Esophagus mucosa (tissue), 1 donor: ENCODE data around the gene GARRE1. TPM values are rescaled to one million over a fixed set of nuclear protein-coding genes. Genes with fewer than 3 reads are reported as not detected.
A peak's percentile ranks its signal among the peaks of the same experiment; 100 is the strongest.
"Not testable (repeated sequence)": the region's sequence is repeated elsewhere in the genome, so short reads cannot be mapped to it uniquely, and the experiment has no call there.

Source experiments
- ATAC-seq: fragments of 200-7000 bp; cut with Tn5 transposase; one replicate; pipeline ENCODE4 v1.9.1; 2020
- total RNA-seq: library from RNA; stranded (reverse); gene quantifications from one replicate; pipeline ENCODE4 v1.2.4, GENCODE V29; 2023
- donor health status: DM: yes; HTN: yes; CAD: no.

GARRE1 gene
- total RNA-seq, 1 donor from 2014 or later: 10.2 TPM

DNA sequence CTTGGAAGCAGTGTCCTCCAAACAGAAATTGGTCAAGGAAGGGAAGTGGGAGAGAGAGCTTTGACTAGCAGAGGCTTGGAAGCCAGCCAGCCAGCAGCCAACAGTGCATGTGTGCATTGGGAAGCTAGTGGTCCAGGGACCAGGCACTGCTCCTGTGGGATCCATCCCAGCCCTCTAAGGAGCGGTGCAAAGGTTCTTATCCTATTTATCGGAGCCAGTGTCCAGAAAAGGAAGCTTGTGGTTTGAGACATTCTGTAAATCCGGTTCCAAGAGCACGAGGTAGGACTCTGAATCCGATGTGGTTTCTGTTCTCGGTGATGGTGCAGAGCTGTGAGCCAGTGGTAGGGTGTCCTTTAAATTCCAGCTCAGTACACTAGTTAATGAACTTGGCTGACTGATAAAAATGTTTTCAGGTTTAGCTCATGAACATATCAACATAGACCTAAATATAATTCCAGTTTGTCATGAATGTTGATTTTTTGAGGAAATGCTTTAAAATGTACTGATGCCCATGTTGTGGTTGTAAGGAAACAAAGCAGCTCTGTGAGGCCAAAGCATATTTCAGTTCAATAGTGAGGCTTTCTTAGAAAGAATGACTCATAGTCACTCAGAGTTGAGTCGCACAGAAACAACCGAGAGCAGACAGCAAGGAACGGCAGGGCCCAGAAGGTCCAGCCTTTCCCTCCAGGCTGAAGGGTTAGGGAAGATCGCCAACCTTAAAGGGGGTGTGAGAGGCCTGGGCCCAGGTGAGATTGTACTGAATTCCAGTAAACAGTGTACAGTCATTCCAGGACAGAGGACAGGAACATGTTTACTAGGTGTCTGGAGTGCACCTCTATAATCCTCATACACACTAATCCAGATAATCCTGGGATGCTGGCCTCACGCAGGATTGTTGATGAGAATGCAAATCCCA, 21.5 kb upstream of the GARRE1 start:
- peak; percentile 77 for ATAC-seq

DNA sequence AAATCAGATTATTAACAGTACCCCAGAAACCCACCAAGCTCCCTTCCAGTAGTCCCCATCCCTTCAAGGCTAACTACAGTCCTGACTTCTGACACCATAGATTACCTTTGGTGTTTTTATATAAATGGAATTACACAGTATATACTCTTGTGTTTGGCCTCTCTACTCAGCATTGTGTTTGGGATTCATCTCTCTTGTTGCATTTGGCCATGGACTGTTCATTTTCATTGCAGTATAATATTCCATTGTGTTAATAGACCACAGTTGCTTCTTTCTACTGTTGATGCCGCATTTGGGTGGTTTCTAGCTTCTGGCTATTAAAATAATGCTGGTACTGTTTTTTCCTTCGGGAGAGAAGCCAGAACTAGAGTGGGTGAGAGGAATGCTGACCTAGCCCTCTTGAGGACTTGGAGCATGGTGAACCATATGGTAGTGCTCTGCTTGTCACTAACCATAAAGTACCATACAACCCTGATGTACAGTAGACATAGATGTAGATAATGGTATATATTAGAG, 18.9 kb upstream of the GARRE1 start:
- no peak for ATAC-seq

DNA sequence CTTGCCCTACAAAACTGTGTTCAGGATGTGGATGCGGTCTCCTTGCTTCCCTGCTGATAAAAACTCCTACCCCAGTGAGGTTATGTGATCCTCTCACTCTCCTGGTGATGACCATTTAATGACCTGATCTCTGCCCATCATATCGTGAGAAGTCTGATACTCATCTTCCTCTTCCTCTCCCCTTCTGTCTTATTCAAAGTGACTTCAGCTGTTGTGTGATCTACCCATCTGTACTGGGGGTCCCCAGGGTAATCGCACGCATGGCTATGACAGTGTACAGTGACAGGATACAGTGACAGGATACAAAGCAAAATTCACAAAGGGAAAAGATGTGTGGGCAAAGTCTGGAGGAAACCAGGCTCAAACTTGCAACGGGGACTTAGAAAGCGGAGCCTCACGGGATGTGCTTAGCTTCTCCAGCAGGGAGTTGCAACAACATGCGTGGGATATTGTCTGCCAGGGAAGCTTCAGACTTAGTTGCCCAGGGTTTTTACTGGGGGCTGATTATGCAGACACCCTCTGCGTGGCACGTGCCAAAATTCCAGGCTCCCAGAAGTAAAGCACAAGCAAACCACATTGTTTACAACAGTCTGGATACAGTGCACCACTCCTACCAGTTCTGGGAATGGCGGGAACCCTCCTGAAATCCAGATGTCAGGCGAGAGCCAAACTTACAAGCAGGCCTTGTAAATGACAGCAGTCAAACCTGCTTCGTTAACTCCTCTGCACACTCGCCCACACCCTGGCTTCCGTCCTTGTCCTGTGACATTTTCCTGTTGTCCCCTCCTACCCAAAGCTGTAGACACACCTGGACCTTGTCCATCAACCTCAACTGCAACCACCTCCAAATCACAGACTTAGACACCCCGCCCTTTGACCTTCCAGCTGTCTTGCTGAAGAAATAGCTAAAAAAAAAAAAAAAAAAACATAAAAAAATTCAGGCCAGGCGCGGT, 18.0 kb upstream of the GARRE1 start:
- peak; percentile 32 for ATAC-seq

DNA sequence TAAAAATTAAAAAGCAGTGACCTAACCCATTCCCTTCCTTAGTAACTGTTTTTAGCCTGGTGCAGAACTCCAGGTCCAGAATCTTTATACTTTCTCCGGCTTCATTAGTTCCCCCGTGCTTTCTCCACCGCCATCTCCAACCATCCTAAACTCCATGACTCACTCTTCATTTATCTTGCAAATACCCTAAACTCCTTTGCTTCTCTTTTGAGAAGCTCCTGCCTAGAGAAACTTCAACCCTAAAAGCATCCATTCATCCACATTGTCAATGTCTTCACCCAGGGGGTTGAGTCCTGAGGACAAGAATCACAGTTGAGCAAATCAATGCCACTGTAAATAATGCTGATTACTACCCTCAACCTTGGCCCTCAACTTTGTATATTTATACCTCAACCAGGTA, 17.1 kb upstream of the GARRE1 start:
- no peak for ATAC-seq

DNA sequence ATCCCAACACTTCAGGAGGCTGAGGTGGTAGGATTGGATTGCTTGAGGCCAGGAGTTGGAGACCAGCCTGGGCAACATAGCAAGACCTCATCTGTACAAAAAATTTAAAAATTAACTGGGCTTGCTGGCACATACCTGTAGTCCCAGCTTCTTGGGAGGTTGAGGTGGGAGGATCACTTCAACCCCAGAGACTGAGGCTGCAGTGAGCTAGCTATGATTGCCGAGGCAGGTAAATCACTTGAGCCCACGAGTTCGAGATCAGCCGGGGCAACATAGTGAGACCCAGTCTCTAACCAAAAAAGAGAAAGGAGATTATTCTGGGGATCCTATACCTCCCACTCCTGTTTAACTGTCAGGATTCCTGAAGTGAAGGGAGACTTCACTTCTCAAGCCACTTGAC, 16.4 kb upstream of the GARRE1 start:
- no peak for ATAC-seq

DNA sequence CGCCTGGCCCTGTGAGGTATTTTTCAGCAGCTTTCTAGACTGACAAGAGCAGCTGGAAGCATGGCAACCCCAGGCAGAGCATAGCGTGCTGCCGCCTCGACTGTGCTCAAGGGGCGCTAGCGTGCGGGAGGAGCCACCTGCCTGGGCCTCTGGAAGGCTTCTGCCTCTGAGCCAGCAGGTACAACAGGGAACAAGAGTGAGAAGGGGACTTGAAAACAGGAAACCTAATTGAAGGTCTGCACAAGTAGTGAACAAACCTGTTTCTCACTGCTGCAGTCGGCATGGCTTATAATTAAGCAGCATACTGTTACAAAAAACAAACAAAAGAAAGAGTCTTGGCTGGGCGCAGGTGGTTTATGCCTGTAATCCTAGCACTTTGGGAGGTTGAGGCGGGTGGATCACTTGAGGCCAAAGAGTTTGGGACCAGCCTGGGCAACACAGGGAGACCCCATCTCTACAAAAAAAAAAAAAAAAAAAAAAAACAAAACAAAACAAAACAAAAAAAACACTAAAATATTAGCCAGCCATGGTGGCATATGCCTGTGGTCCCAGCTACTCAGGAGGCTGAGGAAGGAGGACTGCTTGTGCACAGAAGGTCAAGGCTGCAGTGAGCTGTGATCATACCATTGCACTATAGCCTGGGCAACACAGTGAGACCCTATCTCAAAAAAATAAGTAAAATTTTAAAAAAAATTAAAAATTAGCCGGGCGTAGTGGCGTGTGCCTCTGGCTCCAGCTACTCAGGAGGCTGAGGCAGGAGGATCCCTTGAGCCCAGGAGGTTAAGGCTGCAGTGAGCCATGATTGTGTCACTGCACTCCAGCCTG, 12.6 kb upstream of the GARRE1 start:
- peak; percentile 73 for ATAC-seq

DNA sequence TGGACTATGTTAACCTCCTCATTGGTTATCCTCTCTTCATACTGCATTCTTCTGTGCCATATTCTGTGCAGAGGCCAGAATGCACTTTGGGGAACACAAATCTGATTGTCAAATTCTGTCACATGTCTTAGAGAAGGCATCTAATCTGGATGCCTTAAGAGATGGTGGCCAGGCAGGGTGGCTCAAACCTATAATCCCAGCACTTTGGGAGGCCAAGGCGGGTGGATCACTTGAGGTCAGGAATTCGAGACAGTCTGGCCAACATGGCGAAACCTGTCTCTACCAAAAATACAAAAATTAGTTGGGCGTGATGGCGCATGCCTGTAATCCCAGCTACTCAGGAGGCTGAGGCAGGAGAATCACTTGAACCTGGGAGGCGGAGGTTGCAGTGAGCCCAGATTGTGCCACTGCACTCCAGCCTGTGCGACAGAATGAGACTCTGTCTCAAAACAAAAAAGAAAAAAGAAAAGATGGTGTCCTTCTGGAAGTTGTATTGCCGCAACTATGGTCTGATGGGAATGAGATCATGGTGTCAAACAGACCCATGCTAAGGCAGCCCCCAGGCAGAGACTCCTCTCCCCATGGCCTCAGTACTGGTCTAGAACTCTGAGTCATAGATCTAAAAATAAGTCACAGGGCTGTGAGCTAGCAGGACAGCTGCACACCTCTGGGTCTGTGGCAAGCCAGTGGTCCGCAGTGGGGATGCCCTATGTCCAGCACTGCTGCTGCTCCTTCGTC, 11.0 kb upstream of the GARRE1 start:
- ATAC-seq: not testable (repeated sequence)

DNA sequence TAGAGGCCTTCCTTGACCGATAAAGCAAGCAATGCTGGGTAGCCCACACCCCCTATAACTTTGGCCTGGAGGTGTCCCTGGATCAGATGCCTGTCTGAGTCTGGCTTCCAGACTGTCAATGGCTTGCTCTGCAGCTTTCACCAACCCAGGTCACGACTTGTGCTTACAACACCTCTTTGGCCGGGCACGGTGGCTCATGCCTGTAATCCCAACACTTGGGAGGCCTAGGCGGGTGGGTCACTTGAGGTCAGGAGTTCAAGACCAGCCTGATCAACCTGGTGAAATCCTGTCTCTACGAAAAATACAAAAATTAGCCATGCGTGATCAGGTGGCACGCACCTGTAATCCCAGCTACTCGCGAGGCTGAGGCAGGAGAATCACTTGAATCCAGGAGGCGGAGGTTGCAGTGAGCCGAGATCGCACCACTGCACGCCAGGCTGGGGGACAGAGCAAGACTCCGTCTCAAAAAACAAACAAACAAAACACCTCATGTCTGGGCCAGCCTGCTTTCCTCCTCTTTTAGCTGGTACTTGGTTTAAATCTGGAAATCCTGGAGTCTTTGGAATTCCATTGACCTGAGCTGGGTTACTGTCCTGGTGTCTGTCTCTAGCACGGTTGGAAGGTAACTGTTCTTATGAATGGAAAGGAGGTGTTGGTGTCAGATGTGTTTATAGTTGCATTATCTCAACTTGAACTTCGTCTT, 10.3 kb upstream of the GARRE1 start:
- ATAC-seq: no peak

DNA sequence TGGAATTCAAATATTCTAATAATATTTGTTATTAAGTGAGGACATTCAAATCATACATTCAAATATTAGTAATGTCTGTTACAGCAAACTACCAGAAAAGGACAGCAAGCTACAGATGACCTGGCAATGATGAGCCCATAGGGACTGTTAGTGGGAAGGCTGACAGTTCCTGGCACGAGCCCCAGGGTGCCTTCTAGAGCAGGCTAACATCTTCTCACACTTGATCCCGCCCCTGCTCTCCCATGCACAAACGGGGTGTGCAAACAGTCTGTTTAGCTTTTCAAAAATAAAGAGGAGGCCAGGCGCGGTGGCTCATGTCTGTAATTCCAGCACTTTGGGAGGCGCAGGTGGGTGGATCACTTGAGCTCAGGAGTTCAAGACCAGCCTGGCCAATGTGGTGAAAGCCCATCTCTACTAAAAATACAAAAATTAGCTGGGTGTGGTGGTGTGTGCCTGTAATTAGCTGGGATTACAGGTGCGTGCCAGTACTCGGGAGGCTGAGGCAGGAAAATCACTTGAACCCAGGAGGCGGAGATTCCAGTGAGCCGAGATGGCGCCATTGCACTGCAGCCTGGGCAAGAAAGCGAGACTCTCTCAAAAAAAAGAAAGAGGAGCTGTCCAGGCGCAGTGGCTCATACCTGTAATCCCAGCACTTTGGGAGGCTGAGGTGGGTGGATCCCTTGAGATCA, 9.6 kb upstream of the GARRE1 start:
- no peak for ATAC-seq

DNA sequence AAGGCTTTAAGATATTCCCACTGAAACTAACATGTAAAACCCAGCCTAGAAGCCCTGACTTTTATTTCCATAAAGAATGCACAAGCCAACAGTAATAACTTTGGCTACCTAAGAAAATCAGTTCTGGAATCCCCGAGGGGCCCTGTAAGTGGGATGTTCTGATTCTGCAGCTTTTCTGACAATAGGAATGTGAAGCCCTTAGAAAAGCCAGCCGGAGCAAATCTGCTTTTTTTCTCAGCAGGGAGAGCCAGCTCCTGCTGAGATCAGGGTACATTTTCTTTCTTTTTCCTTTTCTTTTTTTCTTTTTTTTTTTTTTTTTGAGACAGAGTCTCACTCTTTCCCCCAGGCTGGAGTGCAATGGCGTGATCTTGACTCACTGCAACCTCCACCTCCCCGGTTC, 8.0 kb upstream of the GARRE1 start:
- no peak for ATAC-seq

DNA sequence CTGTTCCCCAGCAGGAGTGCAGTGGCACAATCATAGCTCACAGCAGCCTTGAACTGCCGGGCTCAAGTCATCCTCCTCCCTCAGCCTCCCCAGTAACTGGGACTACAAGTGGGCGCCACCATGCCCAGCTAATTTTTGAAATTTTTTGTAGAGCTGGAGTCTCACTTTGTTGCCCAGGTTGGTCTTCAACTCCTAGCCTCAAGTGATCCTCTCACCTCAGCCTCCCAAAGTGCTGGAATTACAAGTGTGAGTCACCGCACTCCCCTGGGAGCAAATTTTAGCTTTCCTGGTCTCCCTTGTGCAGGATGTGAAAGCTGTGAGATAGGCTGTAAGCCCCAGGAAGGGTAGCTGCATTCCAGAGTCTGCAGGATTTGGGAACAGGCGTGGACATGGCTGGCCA, 5.4 kb upstream of the GARRE1 start:
- ATAC-seq: no peak

DNA sequence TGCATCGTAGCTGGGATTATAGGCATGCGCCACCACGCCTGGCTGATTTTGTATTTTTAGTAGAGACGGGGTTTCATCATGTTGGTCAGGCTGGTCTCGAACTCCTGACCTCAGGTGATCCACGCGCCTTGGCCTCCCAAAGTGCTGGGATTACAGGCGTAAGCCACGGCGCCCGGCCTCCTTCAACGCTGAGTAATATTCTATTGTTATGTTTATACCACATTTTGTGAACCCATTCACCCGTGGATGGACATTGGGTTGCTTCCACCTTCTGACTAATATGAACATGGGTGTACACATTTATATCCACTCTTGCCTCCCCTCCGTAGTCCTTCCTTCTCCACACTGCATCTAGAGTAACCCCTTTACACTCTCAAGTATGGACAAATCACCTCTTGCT, 1.2 kb upstream of the GARRE1 start:
- ATAC-seq: peak; percentile 78

DNA sequence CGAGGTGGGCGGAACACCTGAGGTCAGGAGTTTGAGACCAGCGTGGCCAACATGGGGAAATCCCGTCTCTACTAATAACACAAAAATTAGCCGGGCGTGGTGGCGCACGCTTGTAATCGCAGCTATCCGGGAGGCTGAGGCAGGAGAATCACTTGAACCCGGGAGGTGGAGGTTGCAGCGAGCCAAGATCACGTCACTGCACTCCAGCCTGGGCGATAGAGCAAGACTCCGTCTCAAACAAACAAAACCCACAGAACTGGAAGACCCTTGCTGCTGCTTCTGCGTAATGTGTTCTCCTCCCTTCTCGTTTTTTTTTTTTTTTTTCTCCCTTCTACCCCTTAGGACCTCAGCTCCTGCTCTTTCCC, 691 bp upstream of the GARRE1 start:
- not testable (repeated sequence) for ATAC-seq

DNA sequence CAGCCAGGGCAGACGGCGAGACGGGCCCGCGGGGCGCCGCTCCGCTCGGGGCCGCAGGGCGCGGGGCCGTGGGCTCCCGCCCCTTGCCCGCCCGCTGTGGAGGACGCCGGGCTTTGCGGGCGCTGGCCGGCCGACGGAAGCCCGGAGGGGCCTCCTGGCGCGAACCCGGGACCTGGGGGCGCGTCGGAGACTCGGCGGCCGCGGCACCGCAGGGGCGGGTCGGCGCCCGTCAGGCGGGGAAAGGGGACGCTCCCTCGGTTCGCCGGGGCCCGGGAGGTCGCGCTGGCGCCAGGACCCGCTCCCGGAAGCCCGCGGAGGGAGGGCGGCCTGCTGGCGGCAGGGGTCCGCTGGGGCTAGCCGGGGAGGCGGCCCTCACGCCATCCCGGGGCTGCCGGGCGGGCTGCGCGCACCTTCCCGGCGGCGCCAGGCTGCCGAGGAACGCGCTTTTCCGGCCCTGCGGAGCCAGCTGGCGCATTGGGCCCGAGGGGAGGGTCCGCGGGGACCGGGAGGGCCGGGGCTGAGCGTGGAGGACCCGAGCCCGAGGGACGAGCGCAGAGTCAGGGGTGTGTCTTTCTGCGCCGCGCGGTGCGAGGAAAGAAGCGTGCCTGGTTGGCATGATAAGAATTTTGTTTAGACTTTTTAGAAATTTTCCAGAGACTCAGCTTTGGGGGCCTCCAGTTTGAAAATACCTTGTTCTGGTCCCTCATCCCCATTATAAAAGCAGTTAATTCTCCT, 511 bp downstream of the GARRE1 start:
- peak; percentile 45 for ATAC-seq

DNA sequence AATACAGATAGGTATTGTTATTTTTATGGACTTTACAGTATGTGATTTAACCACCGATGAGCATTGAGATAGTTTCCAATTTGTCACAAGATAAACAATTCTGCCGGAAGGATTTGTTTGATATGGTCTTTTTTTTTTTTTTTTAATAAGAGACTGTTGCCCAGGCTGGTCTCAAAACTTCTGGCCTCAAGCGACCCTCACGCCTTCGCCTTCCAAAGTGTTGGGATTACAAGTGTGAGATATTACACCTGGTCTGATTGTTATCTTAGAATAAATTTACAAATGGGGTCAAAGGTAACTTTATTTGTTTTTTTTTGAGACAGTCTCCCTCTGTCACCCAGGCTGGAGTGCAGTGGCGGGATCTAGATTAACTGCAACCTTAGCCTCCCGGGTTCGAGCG, 1.2 kb downstream of the GARRE1 start:
- no peak for ATAC-seq

DNA sequence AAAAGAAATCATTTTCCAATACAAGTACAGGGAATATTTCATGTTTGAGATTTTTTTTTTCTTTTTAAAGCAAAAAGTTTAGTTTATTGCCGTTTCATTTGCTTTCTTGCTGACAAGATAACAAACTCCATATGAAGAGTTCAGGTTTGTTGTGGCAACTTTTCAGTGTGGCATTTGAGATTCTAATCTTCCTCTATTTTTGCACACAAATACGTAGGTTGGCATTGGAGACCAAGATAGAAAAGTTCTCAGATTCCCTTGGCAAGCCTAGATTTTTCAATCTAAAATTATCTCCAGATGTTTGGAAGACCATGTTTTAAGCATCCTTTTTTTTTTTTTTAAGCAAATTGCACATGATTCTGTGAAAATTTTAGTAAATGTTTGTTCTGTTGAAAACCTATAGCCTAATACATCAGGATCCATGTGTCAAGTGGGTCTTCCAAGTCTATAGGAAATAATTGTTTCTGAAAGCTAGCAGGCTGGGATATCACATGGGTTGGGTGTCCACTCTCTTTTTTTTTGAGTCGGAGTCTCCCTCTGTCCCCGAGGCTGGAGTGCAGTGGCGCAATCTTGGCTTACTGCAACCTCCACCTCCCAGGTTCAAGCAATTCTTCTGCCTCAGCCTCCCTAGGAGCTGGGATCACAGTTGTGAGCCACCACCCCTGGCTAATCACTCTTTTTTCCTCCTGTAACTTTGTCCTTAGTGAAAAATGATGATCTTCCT, 2.6 kb downstream of the GARRE1 start:
- ATAC-seq: no peak

DNA sequence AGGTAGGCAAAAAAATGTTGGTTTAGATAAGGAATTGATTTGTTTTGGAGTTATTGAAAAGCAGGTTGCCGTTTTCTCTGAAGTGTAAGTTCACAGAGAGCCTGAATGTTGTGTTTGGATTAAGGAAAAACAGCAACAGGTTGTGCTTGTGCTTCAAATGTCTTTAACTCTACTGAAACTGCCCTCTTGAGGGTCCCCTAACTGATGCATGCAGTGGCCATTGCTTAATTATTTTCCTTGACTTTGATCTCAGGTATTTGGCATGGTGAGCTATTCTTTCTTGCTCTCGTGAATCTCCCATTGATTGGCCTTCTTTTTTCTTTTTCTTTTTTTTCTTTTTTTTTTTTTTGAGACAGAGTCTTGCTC, 3.2 kb downstream of the GARRE1 start:
- ATAC-seq: no peak

DNA sequence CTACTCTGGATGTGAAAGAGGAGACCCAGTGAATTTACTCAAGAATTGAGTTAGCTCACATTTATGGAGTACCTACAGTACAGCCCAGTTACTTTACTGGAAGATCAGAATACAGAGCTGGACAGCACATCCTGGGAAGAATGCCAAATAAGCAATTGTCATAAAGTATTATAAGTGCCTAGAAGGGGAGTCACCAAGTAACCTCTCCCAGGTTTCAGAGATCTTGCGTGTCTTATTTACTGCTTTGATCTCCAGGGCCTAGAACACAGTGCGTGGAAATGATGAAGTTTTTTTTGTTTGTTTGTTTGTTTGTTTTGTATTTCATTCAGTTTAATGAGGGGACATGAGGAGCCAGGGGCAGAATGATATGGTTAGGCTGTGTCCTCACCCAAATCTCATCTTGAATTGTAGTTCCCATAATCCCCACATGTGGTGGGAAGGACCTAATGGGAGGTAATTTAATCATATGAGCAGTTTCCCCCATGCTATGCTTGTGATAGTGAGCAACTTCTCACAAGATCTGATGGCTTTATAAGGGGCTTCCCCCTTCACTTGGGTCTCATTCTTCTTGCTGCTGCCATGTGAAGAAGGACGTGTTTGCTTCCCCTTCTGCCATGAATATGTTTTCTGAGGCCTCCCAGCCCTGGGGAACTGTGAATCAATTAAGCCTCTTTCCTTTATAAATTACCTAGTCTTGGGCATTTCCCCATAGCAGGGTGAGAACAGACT, 5.2 kb downstream of the GARRE1 start:
- ATAC-seq: no peak
